Uterus (tissue), 2 donors: ENCODE results near the gene GPATCH2.

Experiments
- POLR2A ChIP-seq, 2 donors: fragments of 450-650 bp; IDR thresholded peaks; one replicate each; pipeline ENCODE4 v1.6.1; 2016; ENCODE audit warnings: antibody characterized with exemption in 2 of 2, mild to moderate bottlenecking in 1 of 2, moderate library complexity in 1 of 2
- TF ChIP-seq, protein P1 (sequence below), 4 experiments: fragments of 200-600 bp in 2 of 4; fragments of 450-650 bp in 2 of 4; sonication (generic) in 2 of 4; IDR thresholded peaks; one replicate each; pipeline ENCODE4 v1.5.1; 2016 to 2019; ENCODE audit warnings: antibody characterized with exemption in 4 of 4, mild to moderate bottlenecking in 2 of 4, moderate library complexity in 1 of 4

DNA sequence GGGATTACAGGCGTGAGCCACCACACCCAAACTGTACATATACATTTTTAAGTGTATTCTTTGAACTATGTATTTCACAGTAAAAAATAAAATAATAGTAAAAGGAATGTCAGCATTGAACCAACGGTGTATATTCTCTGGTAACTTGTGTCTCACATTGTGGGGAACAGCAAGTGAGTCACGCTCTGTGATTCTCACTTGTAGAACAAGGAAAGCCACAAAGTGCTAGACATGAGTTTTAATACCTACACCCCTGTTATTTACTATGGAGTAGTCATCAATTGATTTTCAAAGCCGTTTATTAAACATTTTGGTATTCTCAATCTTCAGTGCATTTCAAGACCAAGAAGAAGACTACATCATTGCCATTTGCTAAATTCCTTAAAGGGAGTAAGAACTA lies 197.2 kb downstream of the GPATCH2 start:
- TF ChIP-seq, protein P1, sequence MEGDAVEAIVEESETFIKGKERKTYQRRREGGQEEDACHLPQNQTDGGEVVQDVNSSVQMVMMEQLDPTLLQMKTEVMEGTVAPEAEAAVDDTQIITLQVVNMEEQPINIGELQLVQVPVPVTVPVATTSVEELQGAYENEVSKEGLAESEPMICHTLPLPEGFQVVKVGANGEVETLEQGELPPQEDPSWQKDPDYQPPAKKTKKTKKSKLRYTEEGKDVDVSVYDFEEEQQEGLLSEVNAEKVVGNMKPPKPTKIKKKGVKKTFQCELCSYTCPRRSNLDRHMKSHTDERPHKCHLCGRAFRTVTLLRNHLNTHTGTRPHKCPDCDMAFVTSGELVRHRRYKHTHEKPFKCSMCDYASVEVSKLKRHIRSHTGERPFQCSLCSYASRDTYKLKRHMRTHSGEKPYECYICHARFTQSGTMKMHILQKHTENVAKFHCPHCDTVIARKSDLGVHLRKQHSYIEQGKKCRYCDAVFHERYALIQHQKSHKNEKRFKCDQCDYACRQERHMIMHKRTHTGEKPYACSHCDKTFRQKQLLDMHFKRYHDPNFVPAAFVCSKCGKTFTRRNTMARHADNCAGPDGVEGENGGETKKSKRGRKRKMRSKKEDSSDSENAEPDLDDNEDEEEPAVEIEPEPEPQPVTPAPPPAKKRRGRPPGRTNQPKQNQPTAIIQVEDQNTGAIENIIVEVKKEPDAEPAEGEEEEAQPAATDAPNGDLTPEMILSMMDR (IDR thresholded peaks at IDR 0.05), result no peak
- no peak for TF ChIP-seq POLR2A (IDR thresholded peaks at IDR 0.05)
